HepG2 (cell line): Measurements from ENCODE around the gene SCARF1. TPM values are rescaled to one million over a fixed set of nuclear protein-coding genes. Genes with fewer than 3 reads are reported as not detected.
A peak's percentile ranks its signal among the peaks of the same experiment; 100 is the strongest.

Experiments used
- ATF3 ChIP-seq: sonication (generic); formaldehyde crosslinking; IDR thresholded peaks from 2 replicates; pipeline ENCODE4 v1.4.0; 2020; ENCODE audit warnings: missing genetic modification reagents
- BRF2 ChIP-seq: sonication (generic); formaldehyde crosslinking; IDR thresholded peaks from 2 replicates; pipeline ENCODE4 v1.8.1; 2022; ENCODE audit warnings: mild to moderate bottlenecking, missing genetic modification reagents
- KDM3A ChIP-seq: IDR thresholded peaks from 2 replicates; pipeline ENCODE4 v1.6.1; 2018; ENCODE audit warnings: low read depth, missing compliant biosample characterization
- MAZ ChIP-seq, 2 experiments: sonication (generic) in 1 of 2; formaldehyde crosslinking in 1 of 2; IDR thresholded peaks; 2 replicates each; pipeline versions ENCODE4 v1.5.0 to v1.6.1; 2012 to 2020; ENCODE audit warnings: low read depth in 2 of 2, mild to moderate bottlenecking in 2 of 2, borderline replicate concordance in 1 of 2, improper control_type of control experiment in 1 of 2, low read length in 1 of 2, missing genetic modification reagents in 1 of 2, moderate library complexity in 1 of 2
- MED1 ChIP-seq: sonication (generic); formaldehyde crosslinking; IDR thresholded peaks from 2 replicates; pipeline ENCODE4 v1.4.0; 2020; ENCODE audit warnings: missing genetic modification reagents
- SATB2 ChIP-seq: sonication (generic); formaldehyde crosslinking; IDR thresholded peaks from 2 replicates; pipeline ENCODE4 v1.5.0; 2020; ENCODE audit warnings: missing genetic modification reagents
- SMAD1 ChIP-seq: sonication (generic); formaldehyde crosslinking; IDR thresholded peaks from 2 replicates; pipeline ENCODE4 v1.4.0; 2020; ENCODE audit warnings: missing genetic modification reagents, low read depth, mild to moderate bottlenecking, borderline replicate concordance
- SMARCC2 ChIP-seq: fragments of 450-650 bp; IDR thresholded peaks from 2 replicates; pipeline ENCODE4 v1.6.1; 2017; ENCODE audit warnings: antibody characterized with exemption, mild to moderate bottlenecking
- YEATS2 ChIP-seq: sonication (generic); formaldehyde crosslinking; IDR thresholded peaks from 2 replicates; pipeline ENCODE4 v1.4.0; 2020; ENCODE audit warnings: missing genetic modification reagents, borderline replicate concordance
- ZHX2 ChIP-seq, 2 experiments: sonication (generic) in 1 of 2; formaldehyde crosslinking in 1 of 2; IDR thresholded peaks; 2 replicates each; pipeline versions ENCODE4 v1.6.1 to v1.9.0; 2014 to 2022; ENCODE audit warnings: antibody characterized with exemption in 1 of 2, borderline replicate concordance in 1 of 2, inconsistent platforms in 1 of 2, low read depth in 1 of 2, missing genetic modification reagents in 1 of 2
- ZNF317 ChIP-seq: sonication (generic); formaldehyde crosslinking; IDR thresholded peaks from 2 replicates; pipeline ENCODE4 v1.5.0; 2020; ENCODE audit warnings: mild to moderate bottlenecking, missing genetic modification reagents
- ZNF687 ChIP-seq: sonication (generic); formaldehyde crosslinking; IDR thresholded peaks from 2 replicates; pipeline ENCODE4 v1.5.1; 2020; ENCODE audit warnings: mild to moderate bottlenecking, missing genetic modification reagents, moderate library complexity
- ZSCAN12 ChIP-seq: sonication (generic); formaldehyde crosslinking; IDR thresholded peaks from 2 replicates; pipeline ENCODE4 v1.9.0; 2021; ENCODE audit warnings: mild to moderate bottlenecking, missing genetic modification reagents
- polyA plus RNA-seq, 8 experiments: library from polyadenylated mRNA; depleted of rRNA in 3 of 8; stranded (reverse) in 7 of 8; unstranded in 1 of 8; fragments of >200 nt; fragmentation: Illumina TruSeq in 4 of 8; extraction: Trizol in 4 of 8; gene quantifications; 2 replicates each; pipeline versions ENCODE4 v1.2.1 to v1.2.3, GENCODE V29; 2011 to 2016; ENCODE audit warnings: low read depth in 4 of 8, missing spikeins in 1 of 8, mixed read lengths in 1 of 8; ENCODE audit not compliant: insufficient read depth in 1 of 8
- total RNA-seq, 5 experiments: library from RNA; depleted of rRNA; stranded (reverse); fragments of >200 nt; fragmentation: Illumina TruSeq; extraction: Trizol; gene quantifications; 2 replicates each; pipeline ENCODE4 v1.2.3, GENCODE V29; 2016; ENCODE audit warnings: low read depth in 1 of 5

Gene SCARF1
- total and polyA plus RNA-seq, 2 of the 13 experiments (the other 11 are each of a cell fraction or from before 2014, with no cell fraction given): 0.24 to 0.71 TPM

- no peak for TF ChIP-seq SMARCC2
- TF ChIP-seq ZNF687 (CRISPR knock-in tag): peak; percentile 65; the same call in 1 of the 2 replicates
- TF ChIP-seq BRF2 (CRISPR knock-in tag): no peak
- no peak for TF ChIP-seq YEATS2 (CRISPR knock-in tag)
- TF ChIP-seq ZHX2 (IDR thresholded peaks at IDR 0.05; ENCODE audit: low read depth): no peak
- TF ChIP-seq ZHX2 (CRISPR knock-in tag; IDR thresholded peaks at IDR 0.05; ENCODE audit: borderline replicate concordance): no peak
- no peak for TF ChIP-seq ATF3 (CRISPR knock-in tag)
- no peak for TF ChIP-seq MED1 (CRISPR knock-in tag)
- peak; percentile 14; the same call in 1 of the 2 replicates for TF ChIP-seq SMAD1
- no peak for TF ChIP-seq ZNF317
- TF ChIP-seq MAZ (IDR thresholded peaks at IDR 0.05; ENCODE audit: borderline replicate concordance, low read depth, low read length): no peak
- TF ChIP-seq MAZ (CRISPR knock-in tag; IDR thresholded peaks at IDR 0.05; ENCODE audit: low read depth): no peak
- TF ChIP-seq SATB2 (CRISPR knock-in tag): no peak
- no peak for TF ChIP-seq ZSCAN12
- 0 out of 2 replicates have a peak, but pooled peaks have one; percentile 0 for TF ChIP-seq KDM3A (CRISPR knock-in tag)
Observed at GRCh38 chr17:1598399-1599095, 47.0 kb downstream of the SCARF1 start (continued).
